Activated B cell treated with CpG ODN at 0.5 μM for 24 hours (primary cell): ENCODE measurements around the gene LGR5. TPM values are rescaled to one million over a fixed set of nuclear protein-coding genes. Genes with fewer than 3 reads are reported as not detected.

Experiments
- ATAC-seq: fragments of 200-7000 bp; cut with Tn5 transposase; one replicate; pipeline ENCODE4 v1.10.0; 2021; ENCODE audit warnings: low read depth, mild to moderate bottlenecking, moderate library complexity
- CTCF ChIA-PET: fragments of 350-600 bp; sonication (Branson Sonifier 250); formaldehyde crosslinking; loops from one replicate; lab custom pipeline; 2021; ENCODE audit warnings: antibody characterized with exemption; lab: Charles Lee
- POLR2A ChIA-PET: fragments of 350-600 bp; sonication (Branson Sonifier 250); formaldehyde crosslinking; loops from one replicate; lab custom pipeline; 2021; ENCODE audit warnings: antibody characterized with exemption; lab: Charles Lee
- DNase-seq: peaks from one replicate; pipeline ENCODE4 v3.0.0; 2022
- H3K27ac Mint-ChIP-seq: one replicate; pipeline ENCODE4 v1.8.0; 2020; ENCODE audit warnings: mixed read lengths
- H3K27me3 Mint-ChIP-seq: one replicate; pipeline ENCODE4 v1.8.0; 2021; ENCODE audit warnings: mixed read lengths
- H3K36me3 Mint-ChIP-seq: one replicate; pipeline ENCODE4 v1.8.0; 2021; ENCODE audit warnings: low read depth, mixed read lengths
- H3K4me1 Mint-ChIP-seq: one replicate; pipeline ENCODE4 v1.8.0; 2021; ENCODE audit warnings: mixed read lengths
- H3K4me3 Mint-ChIP-seq: one replicate; pipeline ENCODE4 v1.8.0; 2020; ENCODE audit warnings: mild to moderate bottlenecking, mixed read lengths
- H3K9me3 Mint-ChIP-seq: one replicate; pipeline ENCODE4 v1.8.0; 2020; ENCODE audit warnings: mixed read lengths
- intact Hi-C: fragments of 100-400 bp; cut with micrococcal nuclease; formaldehyde crosslinking; loops from one replicate; pipeline ENCODE4 v1.15.1; 2024
- total RNA-seq: library from RNA; stranded (reverse); gene quantifications from 2 replicates; pipeline ENCODE4 v1.2.3, GENCODE V29; 2022
- TF ChIP-seq, protein P1 (sequence below): fragments of 200-600 bp; IDR thresholded peaks from one replicate; pipeline ENCODE4 v1.8.0; 2022; ENCODE audit warnings: antibody characterized with exemption, mild to moderate bottlenecking

Gene LGR5
- total RNA-seq, 1 donor from 2014 or later: not detected

DNA sequence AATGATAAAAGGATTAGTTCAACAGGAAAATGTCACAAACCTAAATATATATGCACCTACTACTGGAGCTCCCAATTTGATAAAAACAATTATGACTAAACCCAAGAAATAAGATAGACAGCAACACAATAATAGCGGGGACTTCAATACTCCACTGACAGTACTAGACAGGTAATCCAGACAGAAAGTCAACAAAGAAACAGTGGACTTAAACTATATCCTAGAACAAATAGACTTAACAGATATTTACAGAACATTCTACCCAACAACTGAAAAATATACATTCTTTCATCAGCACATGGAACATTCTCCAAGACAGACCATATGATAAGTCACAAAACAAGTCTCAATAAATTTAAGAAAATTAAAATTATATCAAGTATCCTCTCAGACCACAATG, 28.0 kb upstream of the LGR5 start:
- CTCF ChIA-PET: no interaction called here
- Mint-ChIP-seq H3K4me1 (no peaks in the 10 kb centered on the region), H3K27ac (no peak overlapping the region), H3K27me3 (peaks cover 2% of the 10 kb centered on the region), H3K36me3 (no peaks in the 10 kb centered on the region), H3K4me3 (no peak overlapping the region), H3K9me3 (peaks cover 28% of the 10 kb centered on the region)
- TF ChIP-seq, protein P1, sequence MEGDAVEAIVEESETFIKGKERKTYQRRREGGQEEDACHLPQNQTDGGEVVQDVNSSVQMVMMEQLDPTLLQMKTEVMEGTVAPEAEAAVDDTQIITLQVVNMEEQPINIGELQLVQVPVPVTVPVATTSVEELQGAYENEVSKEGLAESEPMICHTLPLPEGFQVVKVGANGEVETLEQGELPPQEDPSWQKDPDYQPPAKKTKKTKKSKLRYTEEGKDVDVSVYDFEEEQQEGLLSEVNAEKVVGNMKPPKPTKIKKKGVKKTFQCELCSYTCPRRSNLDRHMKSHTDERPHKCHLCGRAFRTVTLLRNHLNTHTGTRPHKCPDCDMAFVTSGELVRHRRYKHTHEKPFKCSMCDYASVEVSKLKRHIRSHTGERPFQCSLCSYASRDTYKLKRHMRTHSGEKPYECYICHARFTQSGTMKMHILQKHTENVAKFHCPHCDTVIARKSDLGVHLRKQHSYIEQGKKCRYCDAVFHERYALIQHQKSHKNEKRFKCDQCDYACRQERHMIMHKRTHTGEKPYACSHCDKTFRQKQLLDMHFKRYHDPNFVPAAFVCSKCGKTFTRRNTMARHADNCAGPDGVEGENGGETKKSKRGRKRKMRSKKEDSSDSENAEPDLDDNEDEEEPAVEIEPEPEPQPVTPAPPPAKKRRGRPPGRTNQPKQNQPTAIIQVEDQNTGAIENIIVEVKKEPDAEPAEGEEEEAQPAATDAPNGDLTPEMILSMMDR: no peak
- intact Hi-C loops: no loop called here
- ATAC-seq (no peak), DNase-seq (no peak)
- POLR2A ChIA-PET: no interaction called here

DNA sequence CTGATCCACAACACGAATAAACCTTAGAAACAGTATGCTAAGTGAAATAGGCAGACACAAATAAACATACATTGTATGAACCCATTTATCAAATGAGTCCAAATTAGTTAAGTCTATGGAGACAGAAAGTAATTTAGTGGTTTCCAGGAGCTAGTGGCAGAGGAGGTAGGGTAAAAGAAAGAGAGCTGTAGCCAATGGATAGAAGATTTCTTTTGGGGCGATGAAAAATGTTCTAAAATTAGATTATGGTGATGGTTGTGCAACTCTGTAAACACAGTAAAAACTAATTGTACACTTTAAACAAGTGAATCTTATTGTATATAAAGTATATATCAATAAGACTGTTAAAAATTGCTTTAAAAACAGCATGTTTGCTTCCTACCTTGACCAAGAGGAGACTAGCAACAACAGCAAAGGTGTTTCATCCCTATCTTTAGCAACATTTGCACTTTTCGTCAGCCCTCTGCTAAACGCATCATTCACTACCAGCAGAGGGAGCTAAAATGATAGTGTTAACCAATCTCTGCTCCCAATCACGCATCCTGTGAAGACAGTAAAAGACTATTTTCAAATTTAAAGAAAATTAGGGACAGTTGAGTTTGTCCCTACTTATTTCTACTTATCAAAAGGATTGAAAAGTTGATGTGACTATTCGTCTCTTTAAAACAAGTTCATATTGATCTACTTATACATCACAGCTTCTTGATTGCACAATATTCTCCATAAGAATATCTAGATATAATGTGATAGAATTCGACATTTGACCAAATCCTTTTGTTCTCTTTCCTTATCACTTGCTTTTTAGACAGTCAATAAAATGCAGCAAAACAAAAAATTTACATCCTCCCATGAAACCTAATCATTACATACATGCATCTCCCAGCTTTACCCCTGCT, 24.0 kb upstream of the LGR5 start:
- ATAC-seq: peak; percentile 54
- H3K4me1 Mint-ChIP-seq: no peaks in the 10 kb centered on the region
- DNase-seq: no peak
- H3K27me3 Mint-ChIP-seq: no peaks in the 10 kb centered on the region
- TF ChIP-seq, protein P1: no peak
- no peak overlapping the region for H3K27ac Mint-ChIP-seq
- ChIA-PET CTCF (interaction anchor here (0.9 to 3.7 kb wide), 10 partner anchors 12 to 430 kb away, joined by 3 to 62 read pairs (median 3); no protein-coding TSS in a partner anchor), POLR2A (interaction anchor here (0.7 kb wide), 1 partner anchor 347 kb away, joined by 3 read pairs; no protein-coding TSS in a partner anchor)
- no peak overlapping the region for H3K4me3 Mint-ChIP-seq
- H3K9me3 Mint-ChIP-seq: peaks cover 20% of the 10 kb centered on the region
- intact Hi-C loops: loop anchor here (1.0 to 2.0 kb wide), 4 partner anchors 136 to 429 kb away; no protein-coding TSS in a partner anchor
- no peaks in the 10 kb centered on the region for H3K36me3 Mint-ChIP-seq

DNA sequence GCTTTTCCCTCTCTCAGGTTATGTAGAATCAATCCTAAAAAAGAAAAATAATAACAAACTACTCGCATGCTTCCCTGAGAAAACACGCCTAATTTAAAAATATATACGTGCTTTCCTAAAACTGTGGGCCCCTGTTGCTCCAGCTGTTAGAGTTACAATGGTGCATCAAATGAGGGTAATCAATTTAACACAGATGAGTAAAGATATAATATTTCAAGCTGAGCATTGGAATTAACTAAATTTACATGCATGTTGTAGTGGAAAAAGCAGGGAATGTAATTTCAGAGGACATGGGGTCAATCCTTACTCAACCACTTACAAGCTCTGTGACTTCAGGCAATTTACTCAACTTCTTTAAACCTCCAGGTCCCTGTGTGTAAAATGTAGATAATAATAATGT, 22.4 kb upstream of the LGR5 start:
- Mint-ChIP-seq H3K27ac (no peak overlapping the region), H3K4me1 (no peaks in the 10 kb centered on the region), H3K36me3 (no peaks in the 10 kb centered on the region), H3K9me3 (peaks cover 8% of the 10 kb centered on the region), H3K4me3 (no peak overlapping the region), H3K27me3 (no peaks in the 10 kb centered on the region)
- intact Hi-C loops: no loop called here
- TF ChIP-seq, protein P1: no peak
- DNase-seq: no peak
- POLR2A ChIA-PET: no interaction called here
- CTCF ChIA-PET: interaction anchor here (3.1 to 3.7 kb wide), 2 partner anchors 219 to 330 kb away, joined by 16 to 62 read pairs; no protein-coding TSS in a partner anchor
- no peak for ATAC-seq

DNA sequence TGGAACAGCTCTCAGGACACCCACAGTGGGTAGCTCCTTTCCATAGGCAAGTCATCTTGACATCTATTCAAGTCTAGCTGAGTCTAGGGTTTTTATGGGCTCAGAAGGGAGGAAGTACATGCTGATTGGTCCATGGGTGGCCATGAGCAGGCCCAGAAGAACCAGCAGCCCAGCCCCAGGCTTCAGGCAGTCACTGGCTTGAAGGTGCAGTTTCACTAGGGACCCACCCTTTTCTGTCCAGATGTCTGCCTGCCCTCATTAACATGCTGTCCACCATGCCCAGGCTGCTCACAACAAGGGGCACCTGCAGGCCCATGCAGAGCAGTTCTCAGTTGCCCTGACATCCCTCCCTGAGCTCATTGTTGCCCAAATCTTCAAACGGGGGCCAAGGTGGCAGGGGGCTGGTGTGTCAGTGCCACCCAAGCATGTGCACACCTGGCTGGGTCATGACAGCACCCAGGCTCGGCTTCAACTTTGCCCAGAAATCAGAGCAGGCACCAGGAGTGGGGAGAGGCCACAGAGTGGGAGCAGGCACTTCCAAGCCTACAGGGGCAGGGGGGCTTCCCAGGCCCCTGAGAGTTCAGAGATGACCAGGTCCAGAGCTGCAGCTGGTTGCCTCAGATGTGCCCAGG, 18.7 kb upstream of the LGR5 start:
- intact Hi-C loops: no loop called here
- H3K4me3 Mint-ChIP-seq: no peak overlapping the region
- ChIA-PET CTCF (no interaction called here), POLR2A (no interaction called here)
- TF ChIP-seq, protein P1: no peak
- no peak overlapping the region for H3K27ac Mint-ChIP-seq
- H3K36me3 Mint-ChIP-seq: no peaks in the 10 kb centered on the region
- ATAC-seq (no peak), DNase-seq (no peak)
- no peaks in the 10 kb centered on the region for H3K27me3 Mint-ChIP-seq
- no peaks in the 10 kb centered on the region for H3K4me1 Mint-ChIP-seq
- no peaks in the 10 kb centered on the region for H3K9me3 Mint-ChIP-seq
